OCI-M1 (cell line): ENCODE results near the gene DNAJA2.
A peak's percentile ranks its signal among the peaks of the same experiment; 100 is the strongest.
"Not testable (repeated sequence)": the region's sequence is repeated elsewhere in the genome, so short reads cannot be mapped to it uniquely, and the experiment has no call there.

Source experiments
- DNase-seq: peaks from one replicate; lab custom pipeline; 2025; lab: John Stamatoyannopoulos, UW

DNAJA2 gene

DNA sequence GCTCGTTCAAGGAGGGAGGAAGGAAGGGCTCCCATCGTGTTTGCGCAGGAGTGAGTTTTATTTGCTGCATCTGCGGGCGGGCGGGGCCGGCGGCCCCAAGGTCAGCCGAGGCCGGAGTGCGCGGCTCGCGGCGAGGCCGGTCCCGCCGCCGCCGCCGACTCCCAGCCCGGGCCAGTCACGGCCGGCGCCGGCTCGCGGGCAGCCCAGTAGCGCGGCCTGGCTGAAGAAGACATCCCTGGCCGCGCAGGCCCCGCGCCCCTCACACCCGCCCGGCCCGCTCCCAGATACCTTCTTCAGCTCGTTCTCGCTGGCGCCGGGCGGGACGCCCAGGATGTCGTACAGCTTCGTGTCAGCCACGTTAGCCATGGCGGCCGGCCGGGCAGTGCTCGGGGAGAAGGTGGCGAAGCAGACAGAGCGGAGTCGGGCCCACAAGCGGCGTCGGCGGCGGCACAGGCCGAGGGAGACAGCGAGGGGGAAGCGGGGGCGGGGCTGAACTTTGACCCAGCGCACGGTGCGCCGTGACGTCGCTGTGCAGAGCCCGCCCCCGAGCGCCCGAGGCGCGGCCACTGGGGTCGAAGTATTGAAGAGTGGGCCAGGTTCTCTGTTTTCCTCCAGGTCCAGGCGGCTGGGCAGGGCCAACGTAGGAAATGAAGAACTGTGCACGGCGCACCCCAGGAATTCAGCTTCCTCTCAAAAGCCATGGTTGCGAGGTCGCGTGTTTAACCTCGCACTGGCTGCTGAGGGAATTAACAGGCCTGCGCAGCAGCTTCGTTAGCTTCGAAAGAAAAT lies at the start of gene DNAJA2:
Gene DNAJA2 (minus strand): TSS at position 468 of the 789 bp plus-strand sequence. CDS start 102 bp downstream, at position 366.
- DNase-seq: peak; percentile 88

DNA sequence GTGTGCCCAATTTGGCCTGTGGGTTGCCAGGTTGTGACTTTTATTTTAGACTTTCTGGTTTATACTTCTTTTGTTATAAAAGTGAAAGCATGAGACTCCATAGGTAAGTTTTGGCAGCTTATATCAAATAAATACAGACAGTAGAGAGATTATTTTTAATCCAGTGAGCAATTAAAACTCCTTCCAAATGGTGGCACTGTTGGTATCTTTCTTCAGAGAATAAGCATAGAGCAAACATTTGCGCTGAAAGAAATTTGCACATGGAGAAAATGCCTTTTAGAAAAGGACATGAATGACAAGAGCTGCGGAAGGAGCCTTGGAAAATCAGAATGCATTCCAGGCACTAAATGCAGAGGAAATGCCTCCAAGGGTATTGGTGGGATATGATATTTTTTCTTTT lies 46.1 kb upstream of the DNAJA2 start:
- DNase-seq: peak; percentile 49

DNA sequence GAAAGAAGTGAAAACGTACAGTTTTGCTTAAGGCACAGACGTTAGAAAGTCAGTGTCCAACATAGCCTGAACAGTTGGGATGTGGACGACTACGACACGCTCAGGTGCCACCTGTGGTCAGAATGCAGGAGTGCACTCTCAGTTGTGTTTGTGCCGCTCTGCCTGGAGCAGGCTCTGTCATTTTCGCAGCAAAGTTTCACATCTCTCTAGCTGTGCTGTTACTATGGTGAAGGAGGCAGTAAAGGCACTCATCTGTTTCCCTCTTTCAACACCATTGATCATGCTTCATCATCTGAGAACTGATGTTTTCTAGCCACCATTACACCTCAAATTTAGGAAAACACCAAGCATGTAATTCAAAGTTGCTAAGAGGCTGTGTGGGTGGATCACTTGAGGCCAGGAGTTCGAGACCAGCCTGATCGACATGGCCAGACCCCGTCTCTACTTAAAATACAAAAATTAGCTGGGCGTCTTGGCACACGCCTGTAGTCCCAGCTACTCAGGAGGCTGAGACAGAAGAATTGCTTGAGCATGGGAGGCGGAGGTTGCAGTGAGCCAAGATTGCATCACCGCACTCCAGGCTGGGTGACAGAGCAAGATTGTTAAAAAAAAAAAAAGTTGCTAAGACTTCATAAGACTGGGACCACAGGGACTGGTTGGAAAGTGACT lies 44.9 kb upstream of the DNAJA2 start:
- DNase-seq: no peak

DNA sequence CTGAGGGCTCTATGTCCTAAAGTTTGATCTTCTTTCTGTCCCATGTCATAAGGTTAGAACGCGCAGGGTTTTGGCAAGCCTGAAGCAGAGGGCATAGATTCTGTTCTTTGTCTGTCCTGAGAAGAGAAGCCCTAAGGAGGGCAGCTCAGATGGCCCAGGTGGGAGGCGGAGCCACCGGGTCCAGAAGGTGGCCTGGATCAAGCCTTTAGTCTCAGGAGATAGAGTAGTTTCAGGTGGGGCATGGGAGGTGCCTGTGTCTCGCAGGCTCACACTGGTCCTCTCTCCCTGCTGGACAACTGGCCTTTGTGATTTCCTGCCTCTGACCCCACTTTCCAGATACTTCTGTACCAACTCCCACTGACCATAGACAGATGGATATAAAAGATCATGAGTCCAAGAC lies 44.2 kb upstream of the DNAJA2 start:
- no peak for DNase-seq

DNA sequence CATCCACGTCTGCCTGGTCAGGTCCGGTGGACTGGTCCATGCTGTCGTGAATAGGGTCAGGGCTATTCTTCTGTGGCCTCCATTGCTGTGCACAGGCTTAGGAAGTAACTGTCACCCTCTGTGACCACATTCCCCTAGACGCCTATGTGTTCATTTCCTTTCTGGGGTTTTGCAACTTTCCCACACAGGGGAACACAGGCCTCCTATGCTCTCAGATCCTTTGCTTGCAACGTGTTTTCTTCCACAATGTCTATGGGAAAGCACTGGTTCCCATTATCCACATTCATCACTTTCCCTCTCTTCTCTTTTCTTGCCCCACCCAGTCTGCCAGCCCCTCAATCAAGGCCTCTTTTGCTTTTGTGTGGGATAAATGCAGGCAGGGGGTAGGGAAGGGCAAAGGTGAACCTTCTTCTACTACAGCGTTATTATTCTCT lies 43.2 kb upstream of the DNAJA2 start:
- DNase-seq: no peak

DNA sequence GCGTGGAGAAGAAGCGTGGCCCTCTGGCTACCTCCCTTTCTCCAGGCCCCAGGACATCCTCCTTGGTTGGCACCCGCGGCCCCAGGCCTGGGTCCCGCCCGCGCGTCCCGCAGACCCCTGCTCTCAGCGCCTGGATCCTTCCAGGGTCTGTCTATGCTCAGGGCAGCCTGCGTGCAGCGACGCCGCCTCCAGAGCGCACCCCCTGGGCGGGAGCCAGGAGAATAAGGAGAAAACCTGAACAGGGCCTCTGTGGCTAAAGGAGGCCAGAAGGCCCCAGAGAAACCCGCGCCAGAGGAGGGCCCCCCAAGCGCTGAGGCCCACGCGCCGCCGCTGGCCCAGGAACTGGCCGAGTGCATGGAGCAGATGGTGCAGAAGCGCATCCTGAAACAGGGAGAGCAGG lies 40.4 kb upstream of the DNAJA2 start:
- DNase-seq: no peak

DNA sequence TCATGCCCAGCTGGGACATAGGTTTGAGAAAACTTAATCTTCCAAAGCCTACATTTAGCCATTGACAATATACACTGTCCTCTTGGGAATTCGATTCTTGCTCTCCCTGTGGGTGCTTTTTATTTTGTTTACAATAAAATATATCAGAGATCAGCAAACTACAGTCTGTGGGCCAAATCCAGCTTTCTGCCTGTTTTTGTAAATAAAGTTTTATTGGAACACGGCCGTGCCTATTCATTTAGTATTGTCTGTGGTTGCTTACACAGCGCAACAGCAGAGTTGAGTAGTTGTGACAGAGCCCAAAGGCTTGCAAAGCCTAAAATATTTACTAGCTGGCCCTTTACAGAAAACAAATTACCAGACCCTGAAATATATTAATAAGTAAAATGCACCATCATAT lies 39.7 kb upstream of the DNAJA2 start:
- DNase-seq: no peak

GRCh38 chr16:47010812-47011211 lies 37.3 kb upstream of the DNAJA2 start:
- DNase-seq: not testable (repeated sequence)

DNA sequence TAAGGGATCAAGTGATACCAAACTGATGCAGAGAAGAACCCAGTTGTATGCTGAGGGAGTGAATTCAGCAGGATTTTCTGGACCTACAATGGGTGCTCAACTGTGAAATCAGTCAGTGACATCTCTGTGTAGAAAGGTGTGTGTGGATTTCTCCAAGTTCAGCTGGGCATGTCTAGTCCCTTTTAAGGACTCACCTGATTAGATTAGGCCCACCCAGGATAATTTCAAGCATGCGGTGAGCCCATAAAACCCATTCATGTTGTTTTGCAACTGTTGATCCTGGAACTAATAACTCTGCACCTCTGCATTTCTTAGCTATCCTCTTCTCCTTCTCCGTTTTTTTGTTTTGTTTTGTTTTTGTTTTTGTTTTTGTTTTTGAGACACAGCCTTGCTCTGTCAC lies 35.1 kb upstream of the DNAJA2 start:
- DNase-seq: no peak

- DNase-seq: no peak
Observed at GRCh38 chr16:47008174-47008573, 34.7 kb upstream of the DNAJA2 start.

GRCh38 chr16:47004652-47005051 lies 31.2 kb upstream of the DNAJA2 start:
- no peak for DNase-seq

DNA sequence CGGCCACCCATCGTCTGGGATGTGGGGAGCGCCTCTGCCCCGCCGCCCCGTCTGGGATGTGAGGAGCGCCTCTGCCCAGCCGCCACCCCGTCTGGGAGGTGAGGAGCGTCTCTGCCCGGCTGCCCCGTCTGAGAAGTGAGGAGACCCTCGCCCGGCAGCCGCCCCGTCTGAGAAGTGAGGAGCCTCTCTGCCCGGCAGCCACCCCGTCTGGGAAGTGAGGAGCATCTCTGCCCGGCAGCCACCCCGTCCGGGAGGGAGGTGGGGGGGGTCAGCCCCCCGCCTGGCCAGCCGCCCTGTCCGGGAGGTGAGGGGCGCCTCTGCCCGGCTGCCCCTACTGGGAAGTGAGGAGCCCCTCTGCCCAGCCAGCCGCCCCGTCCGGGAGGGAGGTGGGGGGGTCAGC lies 26.6 kb upstream of the DNAJA2 start:
- not testable (repeated sequence) for DNase-seq

GRCh38 chr16:46997844-46998243 lies 24.4 kb upstream of the DNAJA2 start:
- no peak for DNase-seq

- DNase-seq: peak; percentile 28
Observed at GRCh38 chr16:46996952-46997458, 23.5 kb upstream of the DNAJA2 start.

- DNase-seq: no peak
Observed at GRCh38 chr16:46996391-46996790, 22.9 kb upstream of the DNAJA2 start.

DNA sequence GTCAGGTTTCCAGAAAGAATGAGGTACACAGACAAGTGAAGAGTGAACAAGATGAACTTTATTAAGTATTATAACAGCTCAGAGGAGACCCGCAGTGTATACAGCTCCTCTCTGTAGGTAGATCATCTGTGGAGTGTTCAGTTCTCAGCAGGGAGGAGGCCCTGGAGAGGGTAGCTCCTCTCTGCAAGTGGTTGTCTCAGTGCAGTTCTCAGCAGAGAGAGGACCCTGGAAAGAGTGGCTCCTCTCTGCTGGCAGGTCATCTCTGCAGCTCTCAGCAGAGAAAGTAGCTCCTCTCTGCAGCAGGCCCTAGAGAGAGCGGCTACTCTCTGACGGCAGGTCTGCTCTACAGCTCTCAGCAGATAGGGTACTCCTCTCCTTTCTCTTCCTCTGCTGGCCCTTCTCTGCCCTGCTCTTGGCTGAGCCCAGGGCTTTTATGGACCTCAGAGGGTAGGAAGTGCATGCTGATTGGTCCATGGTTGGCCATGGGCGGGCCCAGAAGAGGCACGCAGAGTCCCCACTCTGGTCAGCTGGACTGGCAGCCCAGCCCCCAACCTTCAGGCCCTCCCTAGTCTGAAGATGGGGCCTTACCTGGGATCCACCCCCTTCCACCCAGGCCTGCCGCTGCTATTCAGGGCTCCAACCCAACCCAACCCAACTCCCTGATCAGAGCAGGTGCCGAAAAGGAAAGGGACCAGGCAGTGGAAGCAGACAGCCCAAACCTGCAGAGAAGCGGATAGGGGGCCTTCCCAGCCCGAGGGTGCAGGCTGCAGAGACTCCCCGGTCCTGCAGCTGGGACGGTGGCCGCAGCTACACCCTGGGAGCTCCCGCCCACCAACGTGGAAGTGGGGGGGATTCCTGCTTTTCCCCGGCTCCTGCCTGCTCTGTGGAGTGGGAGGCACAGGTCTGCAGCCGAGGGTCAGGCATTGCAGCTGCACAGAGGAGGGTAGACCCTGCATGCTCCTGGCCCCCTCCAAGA lies 18.5 kb upstream of the DNAJA2 start:
- DNase-seq: no peak

DNA sequence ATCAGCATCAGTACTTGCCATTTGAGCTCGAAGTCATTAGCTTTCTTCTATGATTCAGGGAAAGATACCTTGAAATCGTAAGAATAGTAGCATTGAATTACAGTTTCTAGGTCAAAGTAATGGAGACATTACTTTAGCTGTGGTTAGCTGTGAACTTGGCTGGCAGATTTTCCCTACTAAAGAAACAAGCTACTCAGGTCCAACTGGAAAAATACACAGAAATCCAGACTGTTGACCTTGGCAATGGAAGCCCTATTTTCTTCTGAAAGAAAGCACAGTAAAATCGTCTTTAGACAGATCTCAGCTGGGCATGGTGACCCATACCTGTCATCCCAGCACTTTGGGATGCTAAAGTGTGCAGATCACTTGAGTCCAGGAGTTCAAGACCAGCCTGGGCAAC lies 13.4 kb upstream of the DNAJA2 start:
- no peak for DNase-seq

GRCh38 chr16:46986438-46986837 lies 13.0 kb upstream of the DNAJA2 start:
- no peak for DNase-seq

DNA sequence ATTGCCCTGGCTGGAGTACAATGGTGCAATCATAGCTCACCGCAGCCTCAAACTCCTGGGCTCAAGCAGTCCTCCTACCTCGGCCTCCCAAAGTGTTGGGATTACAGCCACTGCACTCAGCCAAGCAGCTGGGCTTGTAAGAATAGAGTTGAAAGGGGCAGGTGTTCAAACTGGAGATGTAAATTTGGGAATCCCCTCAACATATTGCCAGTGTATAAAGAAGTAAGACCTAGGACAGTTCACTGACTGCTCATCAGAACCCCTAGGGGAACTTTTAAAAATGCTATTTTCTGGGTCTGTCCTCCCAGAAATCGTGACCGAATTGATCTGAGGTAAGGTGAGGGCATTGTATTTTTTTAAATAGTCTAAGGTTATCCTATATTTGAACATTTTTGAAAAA lies 8.9 kb upstream of the DNAJA2 start:
- no peak for DNase-seq

- no peak for DNase-seq
Observed at GRCh38 chr16:46980926-46981325, 7.5 kb upstream of the DNAJA2 start.

- DNase-seq: no peak
Observed at GRCh38 chr16:46976550-46976949, 3.1 kb upstream of the DNAJA2 start.

- DNase-seq: no peak
Observed at GRCh38 chr16:46975908-46976470, 2.5 kb upstream of the DNAJA2 start.
